H1 (cell line): ENCODE results near the gene PITX1. TPM values are rescaled to one million over a fixed set of nuclear protein-coding genes. Genes with fewer than 3 reads are reported as not detected.

ENCODE experiments used
- CTCF ChIA-PET: fragments of 300-600 bp; sonication (Branson Sonifier 250); formaldehyde crosslinking; loops from one replicate; lab custom pipeline; 2021; ENCODE audit not compliant: partially characterized antibody; lab: Charles Lee
- POLR2A ChIA-PET: fragments of 300-600 bp; sonication (Branson Sonifier 250); formaldehyde crosslinking; loops from one replicate; lab custom pipeline; 2021; ENCODE audit warnings: inconsistent platforms; ENCODE audit not compliant: partially characterized antibody; lab: Charles Lee
- DNase-seq, 2 experiments: peaks; one replicate each; pipeline versions ENCODE4 v3.0.0 to v3.0.0-alpha.2; 2010 to 2022; ENCODE audit warnings: low spot score in 2 of 2, low read depth in 1 of 2, mixed read lengths in 1 of 2
- FAIRE-seq: peaks from 2 replicates; lab custom pipeline; 2011; peaks lifted over from hg19 to GRCh38; lab: Jason Lieb, UNC
- H2AFZ ChIP-seq: 2 replicates; pipeline ENCODE4 v1.8.1; 2012; ENCODE audit warnings: low read length, inconsistent platforms
- H2AK5ac ChIP-seq: 2 replicates; pipeline ENCODE4 v1.6.1; 2013; ENCODE audit warnings: low read depth, low read length
- H2BK120ac ChIP-seq: replicated peaks from 2 replicates; pipeline ENCODE3; 2013; ENCODE audit warnings: low read depth, low read length, inconsistent platforms
- H2BK12ac ChIP-seq: 2 replicates; pipeline ENCODE4 v1.6.1; 2013; ENCODE audit warnings: low read depth, low read length
- H2BK15ac ChIP-seq: 2 replicates; pipeline ENCODE4 v1.6.1; 2013; ENCODE audit warnings: low read length
- H2BK20ac ChIP-seq: 2 replicates; pipeline ENCODE4 v1.6.1; 2013; ENCODE audit warnings: low read length
- H2BK5ac ChIP-seq: 2 replicates; pipeline ENCODE4 v1.6.1; 2013; ENCODE audit warnings: low read depth, low read length
- H3K14ac ChIP-seq: 2 replicates; pipeline ENCODE4 v1.6.1; 2013; ENCODE audit warnings: inconsistent platforms; ENCODE audit not compliant: insufficient read length
- H3K18ac ChIP-seq: 2 replicates; pipeline ENCODE4 v1.6.1; 2013; ENCODE audit warnings: low read length; ENCODE audit errors: extremely low read depth
- H3K23ac ChIP-seq: 2 replicates; pipeline ENCODE4 v1.6.1; 2013; ENCODE audit warnings: inconsistent platforms; ENCODE audit not compliant: insufficient read length
- H3K23me2 ChIP-seq: 2 replicates; pipeline ENCODE4 v1.6.1; 2013; ENCODE audit warnings: low read depth, low read length
- H3K27ac ChIP-seq: 2 replicates; pipeline ENCODE4 v1.6.1; 2011; ENCODE audit warnings: low read depth, low read length, inconsistent platforms
- H3K27me3 ChIP-seq, 4 experiments: replicated peaks in 1 of 4; 1 replicate in 1 of 4; 2 replicates in 3 of 4; pipeline versions ENCODE4 v1.6.1 to v1.8.1; 2011 to 2013; ENCODE audit warnings: low read length in 3 of 4, mild to moderate bottlenecking in 3 of 4, inconsistent platforms in 2 of 4, mixed read lengths in 2 of 4, moderate library complexity in 1 of 4; ENCODE audit not compliant: control insufficient read depth in 3 of 4, insufficient read depth in 3 of 4; ENCODE audit errors: extremely low read depth in 1 of 4
- H3K36me3 ChIP-seq, 4 experiments: 2 replicates each; pipeline versions ENCODE4 v1.6.1 to v1.8.1; 2011 to 2013; ENCODE audit warnings: mild to moderate bottlenecking in 4 of 4, low read length in 3 of 4, moderate library complexity in 2 of 4, control low read depth in 1 of 4, inconsistent platforms in 1 of 4; ENCODE audit not compliant: insufficient read depth in 4 of 4, control insufficient read depth in 2 of 4
- H3K4ac ChIP-seq: replicated peaks from 2 replicates; pipeline ENCODE3; 2013; ENCODE audit warnings: low read length, low read depth, mixed read lengths, inconsistent platforms; ENCODE audit not compliant: insufficient read length
- H3K4me1 ChIP-seq, 4 experiments: replicated peaks in 1 of 4; 1 replicate in 1 of 4; 2 replicates in 3 of 4; pipeline versions ENCODE4 v1.6.1 to v1.8.1; 2011 to 2013; ENCODE audit warnings: low read length in 3 of 4, inconsistent platforms in 2 of 4, mixed read lengths in 1 of 4; ENCODE audit not compliant: insufficient read depth in 4 of 4, control insufficient read depth in 3 of 4
- H3K4me2 ChIP-seq, 2 experiments: 2 replicates each; pipeline versions ENCODE4 v1.6.1 to v1.8.1; 2011 to 2013; ENCODE audit warnings: low read depth in 2 of 2, low read length in 2 of 2, control low read depth in 1 of 2, inconsistent platforms in 1 of 2, mild to moderate bottlenecking in 1 of 2; ENCODE audit not compliant: insufficient read depth in 1 of 2
- H3K4me3 ChIP-seq, 4 experiments: fragments of 200-600, 300-600 bp in 1 of 4; sonication (generic), shearing (Covaris generic), sonication (Bioruptor Twin) in 1 of 4; 2 replicates each; pipeline versions ENCODE4 v1.5.1 to v1.8.1; 2011 to 2016; ENCODE audit warnings: low read length in 4 of 4, low read depth in 3 of 4, control low read depth in 2 of 4, inconsistent platforms in 2 of 4, mild to moderate bottlenecking in 2 of 4, mixed read lengths in 1 of 4, moderate library complexity in 1 of 4; ENCODE audit not compliant: insufficient read depth in 2 of 4; ENCODE audit errors: extremely low read depth in 1 of 4
- H3K56ac ChIP-seq: replicated peaks from 2 replicates; pipeline ENCODE3; 2013; ENCODE audit warnings: low read depth, mild to moderate bottlenecking, mixed read lengths, low read length, inconsistent platforms; ENCODE audit not compliant: insufficient read length
- H3K79me1 ChIP-seq: 2 replicates; pipeline ENCODE4 v1.6.1; 2013; ENCODE audit warnings: low read depth, low read length, control low read depth
- H3K79me2 ChIP-seq, 2 experiments: 2 replicates each; pipeline versions ENCODE4 v1.6.1 to v1.8.1; 2012 to 2013; ENCODE audit warnings: low read length in 2 of 2, mild to moderate bottlenecking in 2 of 2, inconsistent platforms in 1 of 2; ENCODE audit not compliant: insufficient read depth in 2 of 2, control insufficient read depth in 1 of 2
- H3K9ac ChIP-seq, 4 experiments: replicated peaks in 1 of 4; 1 replicate in 1 of 4; 2 replicates in 3 of 4; pipeline versions ENCODE4 v1.6.1 to v1.8.1; 2011 to 2013; ENCODE audit warnings: low read depth in 3 of 4, low read length in 3 of 4, control low read depth in 2 of 4, mild to moderate bottlenecking in 2 of 4, moderate library complexity in 2 of 4, inconsistent platforms in 1 of 4; ENCODE audit errors: extremely low read depth in 1 of 4
- H3K9me3 ChIP-seq, 2 experiments: 2 replicates each; pipeline versions ENCODE4 v1.6.1 to v1.8.1; 2012 to 2013; ENCODE audit warnings: mild to moderate bottlenecking in 2 of 2, moderate library complexity in 2 of 2, control low read depth in 1 of 2, inconsistent platforms in 1 of 2, low read depth in 1 of 2, low read length in 1 of 2, mixed read lengths in 1 of 2; ENCODE audit not compliant: insufficient read depth in 2 of 2
- H4K20me1 ChIP-seq, 2 experiments: replicated peaks in 1 of 2; 2 replicates each; pipeline versions ENCODE3 to v1.8.1; 2011 to 2013; ENCODE audit warnings: inconsistent platforms in 2 of 2, low read length in 2 of 2, mild to moderate bottlenecking in 1 of 2; ENCODE audit not compliant: insufficient read depth in 2 of 2, control insufficient read depth in 1 of 2
- H4K5ac ChIP-seq: 2 replicates; pipeline ENCODE4 v1.6.1; 2013; ENCODE audit warnings: low read length, low read depth, mixed read lengths, inconsistent platforms; ENCODE audit not compliant: insufficient read length
- H4K8ac ChIP-seq: 2 replicates; pipeline ENCODE4 v1.8.0; 2013; ENCODE audit warnings: mild to moderate bottlenecking, moderate library complexity, low read length, inconsistent platforms; ENCODE audit not compliant: insufficient read depth; ENCODE audit errors: extremely low read depth
- H4K91ac ChIP-seq: replicated peaks from 2 replicates; pipeline ENCODE3; 2013; ENCODE audit warnings: low read length, mixed read lengths, inconsistent platforms; ENCODE audit not compliant: insufficient read length
- BACH1 ChIP-seq: IDR thresholded peaks from 2 replicates; pipeline ENCODE4 v1.6.1; 2012; ENCODE audit warnings: low read length, improper control_type of control experiment
- CEBPB ChIP-seq: IDR thresholded peaks from 2 replicates; pipeline ENCODE4 v1.6.1; 2012; ENCODE audit warnings: low read depth, low read length
- CHD2 ChIP-seq: IDR thresholded peaks from 2 replicates; pipeline ENCODE4 v1.6.1; 2012; ENCODE audit warnings: low read length, improper control_type of control experiment
- EP300 ChIP-seq, 2 experiments: IDR thresholded peaks; 1 replicate in 1 of 2; 2 replicates in 1 of 2; pipeline ENCODE4 v1.6.1; 2011 to 2012; ENCODE audit warnings: low read depth in 2 of 2, low read length in 2 of 2, mild to moderate bottlenecking in 2 of 2, borderline replicate concordance in 1 of 2, inconsistent platforms in 1 of 2, moderate library complexity in 1 of 2
- FOSL1 ChIP-seq: IDR thresholded peaks from 2 replicates; pipeline ENCODE4 v1.6.1; 2011; ENCODE audit warnings: mild to moderate bottlenecking, low read depth, low read length, moderate library complexity; ENCODE audit not compliant: insufficient read depth
- KDM4A ChIP-seq: IDR thresholded peaks from one replicate; pipeline ENCODE4 v1.7.1; 2012; ENCODE audit warnings: low read depth, mild to moderate bottlenecking, moderate library complexity, low read length, inconsistent platforms; ENCODE audit not compliant: severe bottlenecking
- KDM5A ChIP-seq: fragments of 200-600 bp; IDR thresholded peaks from 2 replicates; pipeline ENCODE4 v1.7.1; 2012; ENCODE audit warnings: mild to moderate bottlenecking, low read length, inconsistent platforms, mixed read lengths
- NRF1 ChIP-seq: IDR thresholded peaks from 2 replicates; pipeline ENCODE4 v1.6.1; 2011; ENCODE audit warnings: mild to moderate bottlenecking, low read depth, low read length, improper control_type of control experiment
- SAP30 ChIP-seq: fragments of 300-600 bp; sonication (generic); IDR thresholded peaks from 2 replicates; pipeline ENCODE4 v1.7.1; 2012; ENCODE audit warnings: low read length, moderate library complexity, mild to moderate bottlenecking, inconsistent platforms; ENCODE audit not compliant: insufficient read depth, insufficient replicate concordance
- SP1 ChIP-seq: IDR thresholded peaks from 2 replicates; pipeline ENCODE4 v1.6.1; 2011; ENCODE audit warnings: low read depth, low read length
- SP2 ChIP-seq: IDR thresholded peaks from 2 replicates; pipeline ENCODE4 v1.6.1; 2012; ENCODE audit warnings: mild to moderate bottlenecking, low read length, inconsistent platforms
- WGBS, 2 experiments: shearing (Covaris generic) in 1 of 2; methylation state at CpG; one replicate each; pipeline versions ENCODE4 v1.1.6 to v1.1.7; 2013 to 2015; ENCODE audit warnings: low lambda C conversion rate in 2 of 2, mixed read lengths in 2 of 2, inconsistent platforms in 1 of 2, low coverage in 1 of 2, missing lambda C conversion rate in 1 of 2; ENCODE audit not compliant: insufficient replicate concordance in 2 of 2, insufficient coverage in 1 of 2, insufficient read length in 1 of 2; ENCODE audit errors: extremely low coverage in 1 of 2, missing lambda C conversion rate in 1 of 2; 5-methylcytosine and 5-hydroxymethylcytosine counted together
- polyA plus RNA-seq, 7 experiments: library from polyadenylated mRNA; depleted of rRNA in 3 of 7; stranded (reverse) in 5 of 7; unstranded in 2 of 7; fragments of >200 nt in 5 of 7; fragments of 200-250 nt in 2 of 7; gene quantifications; 1 replicate in 5 of 7; 2 replicates in 1 of 7; 4 replicates in 1 of 7; pipeline versions ENCODE4 v1.2.1 to v1.2.3, GENCODE V29; 2011 to 2013; ENCODE audit warnings: missing spikeins in 2 of 7, mixed read lengths in 2 of 7
- total RNA-seq: library from RNA; stranded (reverse); fragmentation: NEBNext Ultra II Directional; extraction: Animal tissue kit (Norgen Biotek cat#: 25700); gene quantifications from 2 replicates; pipeline ENCODE4 v1.2.1, GENCODE V29; 2021
- TF ChIP-seq, protein P1 (sequence below): IDR thresholded peaks from 2 replicates; pipeline ENCODE4 v1.6.1; 2011; ENCODE audit warnings: low read depth, mild to moderate bottlenecking, low read length; ENCODE audit not compliant: insufficient read depth

Gene PITX1
- total and polyA plus RNA-seq, 2 of the 8 experiments (the other 6 are each of a cell fraction or from before 2014, with no cell fraction given), result 0.03 TPM; not detected in 1

DNA sequence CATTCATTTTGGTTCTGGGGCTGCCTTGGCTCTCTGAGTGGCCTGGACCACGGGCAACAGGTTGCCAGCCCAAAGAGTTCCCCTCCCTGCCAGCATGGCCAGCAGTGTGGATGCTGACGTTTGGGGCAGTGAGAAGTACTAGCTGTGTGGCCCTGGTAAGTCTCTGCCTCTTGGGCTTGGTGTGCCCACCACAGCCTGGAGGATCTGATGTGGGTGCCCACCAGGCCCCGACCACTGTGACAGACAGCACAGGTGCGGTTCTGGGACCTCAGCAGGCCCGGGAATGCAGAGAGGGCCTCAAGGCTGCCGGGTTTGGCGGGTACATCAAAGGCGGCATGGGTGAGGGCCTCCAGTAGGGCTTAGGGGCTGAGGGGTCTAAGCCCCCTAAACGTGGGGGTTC, 33.6 kb upstream of the PITX1 start:
- Histone ChIP-seq H2BK20ac (no peak overlapping the region), H4K8ac (no peak overlapping the region; the same call in 1 of the 2 replicates), H3K79me1 (no peaks in the 10 kb centered on the region), H3K4me1 (peaks cover 0 to 13% (median 3%) of the 10 kb centered on the region in 4 experiments; a peak in 4 of 7 replicates), H2AK5ac (no peak overlapping the region), H4K5ac (no peak overlapping the region), H3K18ac (no peak overlapping the region), H3K9me3 (no peaks in the 10 kb centered on the region), H3K36me3 (no peaks in the 10 kb centered on the region), H3K9ac (no peak overlapping the region), H3K4ac (no peak overlapping the region), H2AFZ (no peak overlapping the region), H3K23ac (no peak overlapping the region), H3K4me2 (no peak overlapping the region), H3K27ac (no peak overlapping the region), H3K4me3 (no peak overlapping the region), H4K91ac (no peak overlapping the region), H2BK5ac (no peak overlapping the region), H4K20me1 (peaks cover 3 to 8% of the 10 kb centered on the region in 2 experiments), H2BK120ac (no peak overlapping the region), H3K79me2 (no peaks in the 10 kb centered on the region), H3K14ac (no peak overlapping the region), H3K56ac (no peak overlapping the region), H3K27me3 (peaks cover 9 to 70% (median 44%) of the 10 kb centered on the region in 4 experiments), H2BK15ac (no peak overlapping the region), H3K23me2 (no peaks in the 10 kb centered on the region), H2BK12ac (no peak overlapping the region)
- 86% methylated on average over 8 of the region's 9 CpGs; no CpG with 5 or more reads in 1 of the 2 experiments for WGBS, 2 experiments
- DNase-seq (no peak), FAIRE-seq (no peak)
- ChIA-PET CTCF (no interaction called here), POLR2A (no interaction called here)
- no peak for TF ChIP-seq KDM5A
- no peak for TF ChIP-seq CEBPB
- TF ChIP-seq SAP30, result no peak
- TF ChIP-seq BACH1, result no peak
- TF ChIP-seq, protein P1, sequence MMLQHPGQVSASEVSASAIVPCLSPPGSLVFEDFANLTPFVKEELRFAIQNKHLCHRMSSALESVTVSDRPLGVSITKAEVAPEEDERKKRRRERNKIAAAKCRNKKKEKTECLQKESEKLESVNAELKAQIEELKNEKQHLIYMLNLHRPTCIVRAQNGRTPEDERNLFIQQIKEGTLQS, result no peak
- TF ChIP-seq NRF1, result no peak
- TF ChIP-seq EP300 (IDR thresholded peaks at IDR 0.05; ENCODE audit: borderline replicate concordance in 1 of 2, low read depth in 2 of 2, low read length in 2 of 2), result no peak
- no peak for TF ChIP-seq CHD2
- TF ChIP-seq KDM4A, result no peak
- TF ChIP-seq FOSL1, result no peak
- TF ChIP-seq SP1, result no peak
- no peak for TF ChIP-seq SP2
